Bronchial epithelial cell (primary cell): Measurements from ENCODE around the gene FIBCD1. TPM values are rescaled to one million over a fixed set of nuclear protein-coding genes. Genes with fewer than 3 reads are reported as not detected.

Experiments
- DNase-seq: peaks from one replicate; pipeline ENCODE4 v3.0.0-alpha.2; 2010; ENCODE audit warnings: low read depth
- FAIRE-seq: peaks from 2 replicates; lab custom pipeline; 2011; peaks lifted over from hg19 to GRCh38; lab: Jason Lieb, UNC
- H3K27me3 ChIP-seq: 2 replicates; pipeline ENCODE4 v1.5.1; 2011; ENCODE audit warnings: low read length; ENCODE audit not compliant: control insufficient read depth, insufficient read depth
- H3K36me3 ChIP-seq: 2 replicates; pipeline ENCODE4 v1.5.1; 2011; ENCODE audit warnings: low read length; ENCODE audit not compliant: control insufficient read depth, insufficient read depth
- H3K4me3 ChIP-seq: 2 replicates; pipeline ENCODE4 v1.5.1; 2011; ENCODE audit warnings: mild to moderate bottlenecking, low read depth, low read length, control low read depth
- CTCF ChIP-seq: IDR thresholded peaks from 2 replicates; pipeline ENCODE4 v1.5.1; 2011; ENCODE audit warnings: mild to moderate bottlenecking, moderate library complexity, low read length, control low read depth, inconsistent platforms; ENCODE audit not compliant: insufficient read depth, severe bottlenecking
- total RNA-seq: library from RNA; depleted of rRNA; stranded (reverse); fragments of >200 nt; gene quantifications from 2 replicates; pipeline ENCODE4 v1.2.1, GENCODE V29; 2014

The FIBCD1 gene
- total RNA-seq, 1 donor from 2014 or later = 0.26 TPM

DNA sequence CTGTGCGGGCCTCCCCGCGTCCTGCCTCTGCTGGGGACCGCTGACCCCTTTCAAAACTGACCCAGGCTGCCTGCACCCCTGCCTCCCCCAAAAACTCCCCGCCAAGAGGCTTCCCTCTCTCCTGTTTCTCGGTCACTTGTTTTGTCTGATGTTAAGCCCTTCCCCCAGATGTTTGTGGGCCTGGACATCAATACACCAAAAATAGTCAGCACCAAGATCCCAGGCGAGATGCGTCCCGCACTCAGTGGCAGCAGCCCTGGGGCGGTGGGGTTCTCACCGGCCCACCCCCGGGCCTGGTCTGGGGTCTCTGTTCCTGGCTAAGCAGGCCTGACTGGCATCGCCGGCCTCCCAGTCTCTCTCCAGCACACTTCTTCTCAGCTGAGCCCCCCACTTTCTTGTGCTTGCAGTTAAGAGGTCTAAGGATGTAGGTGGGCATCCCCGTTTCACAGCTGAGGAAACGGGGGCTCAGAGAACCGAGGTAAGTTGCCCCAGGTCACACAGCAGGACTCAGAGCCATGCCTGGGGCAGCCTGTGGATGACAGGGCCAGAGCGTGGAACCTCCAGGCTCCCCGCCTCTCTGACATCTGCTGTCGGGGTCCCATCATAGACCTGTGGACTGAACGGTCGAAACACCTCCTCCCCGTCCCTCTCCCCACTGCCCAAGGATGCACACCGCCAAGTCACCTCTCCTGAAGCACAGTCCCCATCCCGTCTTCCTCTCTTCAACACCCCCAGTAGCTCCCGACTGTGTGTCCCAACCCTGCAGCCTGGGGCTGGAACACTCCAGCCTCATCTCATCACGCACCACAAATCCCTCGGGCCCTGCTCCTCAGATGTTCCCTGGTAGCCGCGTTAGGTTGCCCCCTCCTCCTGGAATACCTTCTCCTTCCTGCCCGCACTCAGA is 16.8 kb downstream of the FIBCD1 start:
- no peak for DNase-seq
- TF ChIP-seq CTCF = no peak
- Histone ChIP-seq H3K27me3 (peaks cover 23% of the 10 kb centered on the region), H3K4me3 (no peak overlapping the region), H3K36me3 (no peaks in the 10 kb centered on the region)
- FAIRE-seq = no peak

- no peak for TF ChIP-seq CTCF
- Histone ChIP-seq H3K27me3 (peaks cover 23% of the 10 kb centered on the region), H3K4me3 (no peak overlapping the region), H3K36me3 (no peaks in the 10 kb centered on the region)
- FAIRE-seq (no peak), DNase-seq (no peak)
Observed at GRCh38 chr9:130921300-130921988, 17.6 kb downstream of the FIBCD1 start.

DNA sequence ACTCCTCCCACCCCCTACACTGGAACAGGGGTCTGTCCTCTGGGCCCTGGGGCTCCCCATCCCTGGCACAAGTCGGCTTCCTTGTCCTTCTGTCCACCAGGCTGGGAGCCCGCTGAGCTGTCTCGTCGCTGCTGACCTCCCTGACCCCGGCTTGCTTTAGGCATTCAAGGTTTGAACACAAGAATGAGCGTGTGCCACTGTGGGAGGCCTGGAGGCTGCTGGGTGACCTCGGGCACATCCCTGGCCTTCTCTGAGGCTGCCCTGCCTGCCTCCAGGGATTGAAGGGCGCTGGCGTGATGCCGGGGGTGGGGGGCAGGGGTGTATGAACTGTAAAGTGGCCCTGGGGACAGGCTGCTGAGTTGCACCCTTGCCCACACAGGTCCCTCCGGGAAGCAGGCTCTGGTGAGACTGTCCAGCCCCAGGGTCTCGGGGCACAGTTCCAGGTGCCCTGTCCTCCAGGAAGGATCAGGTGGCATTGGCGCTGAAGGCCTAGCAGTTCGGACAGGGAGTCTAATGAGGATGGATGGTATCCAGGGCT is 18.2 kb downstream of the FIBCD1 start:
- no peak for TF ChIP-seq CTCF
- DNase-seq = no peak
- no peak for FAIRE-seq
- no peaks in the 10 kb centered on the region for H3K36me3 ChIP-seq
- peaks cover 23% of the 10 kb centered on the region for H3K27me3 ChIP-seq
- H3K4me3 ChIP-seq = no peak overlapping the region

DNA sequence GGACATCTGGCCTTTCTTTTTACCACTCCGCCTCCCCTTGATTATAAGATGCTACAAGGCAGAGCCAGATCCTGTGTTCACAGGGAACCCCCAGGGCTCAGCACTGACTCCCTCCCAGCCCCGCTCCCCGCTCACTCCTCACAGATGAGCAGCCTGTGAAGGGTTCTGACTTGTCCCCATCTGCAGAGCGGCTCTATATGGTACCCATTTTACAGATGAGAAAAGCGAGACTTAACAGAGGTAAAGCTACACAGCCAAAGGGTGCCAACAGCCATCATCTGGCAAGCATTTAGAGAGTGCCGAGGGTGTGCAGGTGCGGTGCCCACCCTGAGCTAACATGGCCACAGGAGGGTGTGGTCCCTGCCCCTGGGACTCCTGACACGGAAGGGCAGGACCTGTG is 18.8 kb downstream of the FIBCD1 start:
- Histone ChIP-seq H3K4me3 (no peak overlapping the region), H3K36me3 (no peaks in the 10 kb centered on the region), H3K27me3 (peaks cover 21% of the 10 kb centered on the region)
- DNase-seq = no peak
- FAIRE-seq = no peak
- TF ChIP-seq CTCF = no peak

DNA sequence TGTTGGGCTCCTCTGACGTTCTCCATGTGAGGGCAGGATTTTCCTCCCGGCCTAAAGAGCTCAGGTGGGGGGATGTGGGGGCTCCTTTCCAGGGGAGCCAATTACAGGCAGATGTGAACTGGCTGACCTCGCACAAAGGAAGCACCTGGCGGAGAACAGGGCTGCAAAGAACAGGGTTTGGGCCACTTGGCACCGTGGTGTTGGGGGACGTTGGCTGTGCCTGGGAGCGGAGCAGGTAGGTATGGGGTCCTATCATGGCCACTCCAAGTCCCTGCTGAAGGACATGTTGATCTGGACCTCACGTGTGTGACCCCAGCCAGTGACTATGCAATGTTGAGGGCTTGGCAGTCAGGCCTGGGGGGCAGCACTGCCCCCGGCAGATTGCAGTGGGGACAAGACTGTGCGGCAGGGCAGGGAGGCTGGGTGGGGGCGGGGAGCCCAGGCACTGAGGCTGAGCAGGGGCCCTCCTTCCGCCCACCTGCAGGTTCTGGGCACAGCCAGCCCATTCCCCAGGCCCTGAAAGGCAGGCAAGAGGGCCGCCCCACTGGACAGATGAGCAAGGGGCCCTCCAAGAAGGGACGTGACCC is 19.4 kb downstream of the FIBCD1 start:
- no peak for DNase-seq
- Histone ChIP-seq H3K36me3 (no peaks in the 10 kb centered on the region), H3K27me3 (peaks cover 18% of the 10 kb centered on the region), H3K4me3 (no peak overlapping the region)
- no peak for TF ChIP-seq CTCF
- FAIRE-seq = no peak
